IPS-18a (cell line): ENCODE data around the gene PXMP4.
"Not testable (repeated sequence)": the region's sequence is repeated elsewhere in the genome, so short reads cannot be mapped to it uniquely, and the experiment has no call there.

Experiments used
- H3K27ac ChIP-seq: one replicate; pipeline ENCODE4 v1.5.1; 2013; ENCODE audit warnings: low read length
- H3K27me3 ChIP-seq: one replicate; pipeline ENCODE4 v1.6.1; 2013; ENCODE audit warnings: mild to moderate bottlenecking, low read length; ENCODE audit not compliant: control insufficient read depth, insufficient read depth
- H3K36me3 ChIP-seq: one replicate; pipeline ENCODE4 v1.6.1; 2013; ENCODE audit warnings: low read depth, low read length; ENCODE audit not compliant: control insufficient read depth
- H3K4me1 ChIP-seq: one replicate; pipeline ENCODE4 v1.6.1; 2013; ENCODE audit warnings: low read depth, low read length; ENCODE audit not compliant: control insufficient read depth
- H3K4me3 ChIP-seq: one replicate; pipeline ENCODE4 v1.5.1; 2013; ENCODE audit warnings: low read length
- H3K9ac ChIP-seq: one replicate; pipeline ENCODE4 v1.6.1; 2013; ENCODE audit warnings: mild to moderate bottlenecking, low read length, moderate library complexity
- H3K9me3 ChIP-seq: one replicate; pipeline ENCODE4 v1.6.1; 2013; ENCODE audit warnings: low read depth, low read length; ENCODE audit not compliant: control insufficient read depth

PXMP4 gene

DNA sequence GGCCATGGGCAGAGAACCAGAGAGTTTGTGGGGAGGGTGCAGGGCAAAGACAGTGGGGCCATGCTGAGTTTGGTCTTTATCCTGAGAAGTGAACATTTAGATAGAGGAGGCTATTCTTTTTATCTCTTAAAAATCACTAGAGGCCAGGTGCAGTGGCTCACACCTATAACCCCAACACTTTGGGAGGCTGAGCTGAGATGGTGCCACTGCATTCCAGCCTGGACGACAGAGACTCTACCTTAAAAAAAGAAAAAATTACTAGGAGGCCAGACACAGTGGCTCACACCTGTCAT, 8.7 kb downstream of the PXMP4 start:
- H3K4me1 ChIP-seq, result no peaks in the 10 kb centered on the region
- no peaks in the 10 kb centered on the region for H3K36me3 ChIP-seq
- no peaks in the 10 kb centered on the region for H3K27me3 ChIP-seq
- H3K9me3 ChIP-seq, result no peaks in the 10 kb centered on the region
- H3K27ac ChIP-seq, result no peak overlapping the region
- H3K9ac ChIP-seq, result no peak overlapping the region
- no peak overlapping the region for H3K4me3 ChIP-seq

DNA sequence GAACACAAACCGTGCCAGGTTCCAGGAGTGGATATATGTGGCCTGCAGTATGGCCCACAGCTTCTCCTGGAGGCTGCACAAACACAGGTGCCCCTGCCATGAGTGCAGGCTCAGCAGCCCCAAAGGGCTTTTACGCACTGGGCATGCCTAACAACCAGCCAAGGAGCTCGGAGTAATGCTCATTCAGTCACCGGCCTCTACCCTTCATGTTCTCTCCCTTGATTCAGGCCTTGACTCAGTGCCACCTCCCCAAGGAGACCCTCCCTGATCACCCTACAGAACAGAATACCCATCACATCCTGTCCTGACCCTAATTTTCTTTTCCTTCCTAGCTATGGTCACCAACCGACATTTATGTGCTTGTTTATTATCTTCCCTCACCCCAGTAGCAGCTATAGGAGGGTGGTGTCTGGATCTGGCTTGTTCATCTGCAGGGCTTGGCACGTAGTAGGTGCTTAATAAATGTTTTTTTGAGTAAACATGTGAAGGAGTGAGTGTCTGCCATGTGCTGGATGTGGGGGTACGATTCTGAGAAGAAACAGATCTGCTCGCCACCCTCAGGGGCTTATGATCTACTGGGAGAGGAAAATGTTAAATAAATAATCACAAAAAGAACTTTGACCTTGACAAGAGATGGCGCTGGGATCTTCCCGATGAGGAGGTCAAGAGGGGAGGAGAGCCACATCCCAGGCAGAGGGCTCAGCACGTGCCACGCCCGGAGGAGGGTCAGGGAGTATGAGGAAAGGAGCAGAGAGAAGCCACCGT, 9.2 kb downstream of the PXMP4 start:
- Histone ChIP-seq H3K36me3 (no peaks in the 10 kb centered on the region), H3K27me3 (no peaks in the 10 kb centered on the region), H3K4me1 (no peaks in the 10 kb centered on the region), H3K9ac (no peak overlapping the region), H3K4me3 (no peak overlapping the region), H3K27ac (no peak overlapping the region), H3K9me3 (no peaks in the 10 kb centered on the region)

- no peaks in the 10 kb centered on the region for H3K27me3 ChIP-seq
- no peaks in the 10 kb centered on the region for H3K4me1 ChIP-seq
- no peaks in the 10 kb centered on the region for H3K9me3 ChIP-seq
- no peak overlapping the region for H3K27ac ChIP-seq
- H3K4me3 ChIP-seq, result no peak overlapping the region
- no peak overlapping the region for H3K9ac ChIP-seq
- no peaks in the 10 kb centered on the region for H3K36me3 ChIP-seq
These were observed 10.1 kb downstream of the PXMP4 start for GRCh38 chr20:33709905-33710541.

DNA sequence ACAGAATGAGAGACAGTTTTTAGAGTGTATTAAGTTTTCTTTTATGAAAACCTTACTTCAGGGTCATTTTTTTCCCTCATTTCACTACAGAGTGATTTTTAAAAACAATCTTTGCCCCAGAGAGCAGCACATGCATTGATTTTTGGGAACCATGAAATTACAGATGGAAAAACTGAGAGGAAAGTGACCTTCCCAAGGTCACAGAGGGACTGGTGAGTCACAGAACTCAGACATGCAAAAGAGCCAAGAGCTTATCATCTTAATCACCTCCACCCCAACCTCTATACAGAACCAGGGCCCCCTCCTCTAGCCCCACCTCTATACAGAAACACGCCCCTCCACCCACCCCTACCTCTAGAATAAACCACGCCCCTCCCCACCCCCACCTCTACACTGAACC, 10.7 kb downstream of the PXMP4 start:
- Histone ChIP-seq H3K36me3 (no peaks in the 10 kb centered on the region), H3K27me3 (no peaks in the 10 kb centered on the region), H3K4me1 (no peaks in the 10 kb centered on the region), H3K9ac (no peak overlapping the region), H3K27ac (no peak overlapping the region), H3K4me3 (no peak overlapping the region), H3K9me3 (no peaks in the 10 kb centered on the region)

GRCh38 chr20:33707668-33708067, 12.4 kb downstream of the PXMP4 start:
- no peaks in the 10 kb centered on the region for H3K36me3 ChIP-seq
- no peaks in the 10 kb centered on the region for H3K9me3 ChIP-seq
- H3K4me3 ChIP-seq, result no peak overlapping the region
- no peaks in the 10 kb centered on the region for H3K27me3 ChIP-seq
- H3K9ac ChIP-seq, result no peak overlapping the region
- H3K27ac ChIP-seq, result no peak overlapping the region
- no peaks in the 10 kb centered on the region for H3K4me1 ChIP-seq

- H3K4me3 ChIP-seq, result no peak overlapping the region
- H3K9ac ChIP-seq, result no peak overlapping the region
- no peaks in the 10 kb centered on the region for H3K9me3 ChIP-seq
- no peaks in the 10 kb centered on the region for H3K27me3 ChIP-seq
- no peaks in the 10 kb centered on the region for H3K36me3 ChIP-seq
- no peak overlapping the region for H3K27ac ChIP-seq
- H3K4me1 ChIP-seq, result no peaks in the 10 kb centered on the region
These were observed 15.7 kb downstream of the PXMP4 start for GRCh38 chr20:33704197-33704924.

- H3K36me3 ChIP-seq, result no peaks in the 10 kb centered on the region
- H3K27ac ChIP-seq, result no peak overlapping the region
- no peaks in the 10 kb centered on the region for H3K27me3 ChIP-seq
- H3K4me1 ChIP-seq, result no peaks in the 10 kb centered on the region
- no peak overlapping the region for H3K4me3 ChIP-seq
- H3K9ac ChIP-seq, result no peak overlapping the region
- H3K9me3 ChIP-seq, result no peaks in the 10 kb centered on the region
These were observed 16.5 kb downstream of the PXMP4 start for GRCh38 chr20:33703498-33704137.

GRCh38 chr20:33702861-33703260, 17.2 kb downstream of the PXMP4 start:
- Histone ChIP-seq H3K9ac (no peak overlapping the region), H3K4me3 (no peak overlapping the region), H3K27me3 (no peaks in the 10 kb centered on the region), H3K36me3 (no peaks in the 10 kb centered on the region), H3K27ac (no peak overlapping the region), H3K9me3 (no peaks in the 10 kb centered on the region), H3K4me1 (no peaks in the 10 kb centered on the region)

GRCh38 chr20:33701629-33702450, 18.3 kb downstream of the PXMP4 start:
- Histone ChIP-seq H3K4me3 (no peak overlapping the region), H3K9ac (no peak overlapping the region), H3K27me3 (no peaks in the 10 kb centered on the region), H3K27ac (no peak overlapping the region), H3K9me3 (no peaks in the 10 kb centered on the region), H3K36me3 (no peaks in the 10 kb centered on the region), H3K4me1 (no peaks in the 10 kb centered on the region)

- not testable (repeated sequence) for H3K4me1 ChIP-seq, H3K27me3 ChIP-seq, H3K36me3 ChIP-seq, H3K27ac ChIP-seq, H3K4me3 ChIP-seq, H3K9me3 ChIP-seq, H3K9ac ChIP-seq
These were observed 19.2 kb downstream of the PXMP4 start for GRCh38 chr20:33700696-33701441.
